ENCODE results near the gene ZSWIM8.

ZSWIM8 gene

GRCh38 chr10:73796766-73797165 is 11.4 kb downstream of the ZSWIM8 start:
- no peak for DNase-seq (ENCODE audit: low read depth in 2 of 2)

GRCh38 chr10:73797324-73798025 is 12.1 kb downstream of the ZSWIM8 start:
- DNase-seq (ENCODE audit: low read depth in 2 of 2): no peak

- DNase-seq (ENCODE audit: low read depth in 2 of 2): no peak
Observed at GRCh38 chr10:73798087-73798486, 12.7 kb downstream of the ZSWIM8 start.

GRCh38 chr10:73798927-73799560 is 13.6 kb downstream of the ZSWIM8 start:
- no peak for DNase-seq (ENCODE audit: low read depth in 2 of 2)

- DNase-seq (ENCODE audit: low read depth in 2 of 2): no peak
Observed at GRCh38 chr10:73799899-73800559, 14.6 kb downstream of the ZSWIM8 start.

- no peak for DNase-seq (ENCODE audit: low read depth in 2 of 2)
Observed at GRCh38 chr10:73800560-73801252, 15.3 kb downstream of the ZSWIM8 start.

- no peak for DNase-seq (ENCODE audit: low read depth in 2 of 2)
Observed at GRCh38 chr10:73801253-73801590, 15.8 kb downstream of the ZSWIM8 start.

- DNase-seq (ENCODE audit: low read depth in 2 of 2): no peak
Observed at GRCh38 chr10:73802276-73802991, 17.0 kb downstream of the ZSWIM8 start.

GRCh38 chr10:73803680-73804286 is 18.4 kb downstream of the ZSWIM8 start:
- no peak for DNase-seq (ENCODE audit: low read depth in 2 of 2)

- no peak for DNase-seq (ENCODE audit: low read depth in 2 of 2)
Observed at GRCh38 chr10:73806176-73806950, 21.0 kb downstream of the ZSWIM8 start.

GRCh38 chr10:73807471-73807870 is 22.1 kb downstream of the ZSWIM8 start:
- no peak for DNase-seq (ENCODE audit: low read depth in 2 of 2)

- no peak for DNase-seq (ENCODE audit: low read depth in 2 of 2)
Observed at GRCh38 chr10:73808021-73808815, 22.8 kb downstream of the ZSWIM8 start.

- no peak for DNase-seq (ENCODE audit: low read depth in 2 of 2)
Observed at GRCh38 chr10:73809061-73809818, 23.8 kb downstream of the ZSWIM8 start.

- DNase-seq (ENCODE audit: low read depth in 2 of 2): no peak
Observed at GRCh38 chr10:73810358-73810734, 24.9 kb downstream of the ZSWIM8 start.

- DNase-seq (ENCODE audit: low read depth in 2 of 2): peak; percentile 27 to 49
Observed at GRCh38 chr10:73810735-73811465, 25.5 kb downstream of the ZSWIM8 start.

GRCh38 chr10:73812657-73813056 is 27.3 kb downstream of the ZSWIM8 start:
- DNase-seq (ENCODE audit: low read depth in 2 of 2): no peak

- DNase-seq (ENCODE audit: low read depth in 2 of 2): no peak
Observed at GRCh38 chr10:73813333-73813732, 27.9 kb downstream of the ZSWIM8 start.

GRCh38 chr10:73814276-73814895 is 29.0 kb downstream of the ZSWIM8 start:
- DNase-seq (ENCODE audit: low read depth in 2 of 2): no peak

Measured in stimulated activated CD4-positive, alpha-beta T cell treated with anti-CD3 and anti-CD28 coated beads, Interleukin-1b, Interleukin-23, amount 100 ng/mL, for 4 hours (primary cell).